CD4-positive, alpha-beta T cell treated with Interleukin-15 for 4 hours (primary cell): ENCODE measurements around the gene CITED2.
"Not testable (repeated sequence)": the region's sequence is repeated elsewhere in the genome, so short reads cannot be mapped to it uniquely, and the experiment has no call there.

ENCODE experiments used
- DNase-seq: peaks from one replicate; pipeline ENCODE4 v3.0.0-alpha.2; 2020; ENCODE audit warnings: low spot score

CITED2 gene, protein sequence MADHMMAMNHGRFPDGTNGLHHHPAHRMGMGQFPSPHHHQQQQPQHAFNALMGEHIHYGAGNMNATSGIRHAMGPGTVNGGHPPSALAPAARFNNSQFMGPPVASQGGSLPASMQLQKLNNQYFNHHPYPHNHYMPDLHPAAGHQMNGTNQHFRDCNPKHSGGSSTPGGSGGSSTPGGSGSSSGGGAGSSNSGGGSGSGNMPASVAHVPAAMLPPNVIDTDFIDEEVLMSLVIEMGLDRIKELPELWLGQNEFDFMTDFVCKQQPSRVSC

DNA sequence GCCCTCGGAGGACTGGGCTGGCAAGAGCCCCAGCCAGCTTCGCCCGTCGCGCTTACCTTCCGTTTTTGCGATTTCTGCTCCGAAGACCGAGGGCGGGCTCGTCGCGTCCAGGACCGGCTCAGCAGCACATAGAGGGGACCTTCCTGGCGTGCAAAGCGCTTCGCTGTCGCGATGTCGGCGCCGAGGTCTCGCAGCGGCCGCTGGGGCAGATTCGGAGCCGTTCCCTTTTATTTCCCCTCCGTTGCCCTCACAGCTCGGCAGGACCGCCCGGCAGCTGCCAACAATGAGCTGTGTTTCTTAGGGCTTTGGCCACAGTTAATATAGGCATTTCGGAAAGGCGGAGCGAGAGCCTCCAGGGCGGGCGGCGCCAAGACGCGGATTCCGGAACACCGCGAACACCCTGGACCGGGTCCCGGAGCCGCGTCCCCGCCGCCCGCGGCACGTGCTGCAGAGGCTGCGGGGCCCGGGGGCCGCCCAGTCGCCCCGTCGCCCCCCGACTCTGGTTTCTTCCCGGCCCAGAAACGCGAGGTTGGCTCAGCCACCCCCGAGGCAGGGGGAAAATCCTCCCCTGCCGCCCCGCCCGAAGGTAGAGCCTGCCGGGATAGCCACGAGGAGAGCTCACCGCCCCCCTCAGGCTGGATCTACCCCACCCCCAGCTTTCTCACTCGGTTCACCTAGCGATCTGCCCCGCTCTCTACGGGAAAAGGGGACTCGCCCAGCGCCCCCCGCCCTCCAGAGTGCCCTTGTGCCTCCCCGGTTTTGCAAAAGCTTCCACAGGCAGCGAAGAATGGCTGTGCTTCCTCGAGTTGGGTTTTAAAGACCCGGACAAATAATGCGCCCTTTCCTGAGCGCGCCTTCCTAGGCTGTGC is at the start of gene CITED2:
TSS of gene CITED2 (minus strand) at position 292 of the 869 bp plus-strand sequence. CDS start 704 bp downstream, outside the sequence.
- peak; percentile 96 for DNase-seq

DNA sequence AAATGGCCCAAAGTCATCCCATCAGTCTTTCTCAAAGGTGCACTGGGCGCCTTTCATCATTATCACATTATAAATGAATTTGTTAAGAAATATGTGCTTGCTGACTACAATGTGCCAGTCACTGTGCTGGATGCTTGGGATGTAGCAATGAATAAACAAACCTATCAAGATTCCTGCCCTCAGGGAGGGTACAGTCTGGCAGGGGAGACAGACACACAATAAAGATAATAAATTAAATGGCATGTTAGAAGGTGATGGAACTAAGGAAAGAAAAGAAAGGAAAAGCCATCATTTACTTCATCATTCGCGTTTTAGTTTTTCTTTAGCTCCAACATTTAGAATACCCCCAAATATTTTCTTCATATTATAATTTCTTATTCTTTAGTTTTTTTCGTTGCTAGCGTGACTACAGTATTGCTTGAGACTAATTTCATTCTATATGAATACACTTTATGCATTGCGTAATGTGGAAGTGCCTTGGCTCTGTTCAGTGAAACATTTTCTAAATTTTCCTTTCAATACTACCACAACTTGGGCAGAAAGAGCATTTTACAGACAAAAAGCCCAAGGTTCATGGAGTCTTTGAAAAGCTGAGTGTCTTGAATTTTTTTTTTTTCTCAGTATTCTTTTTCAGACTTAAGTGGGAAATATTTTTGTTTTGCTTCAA is 48.7 kb upstream of the CITED2 start:
- no peak for DNase-seq

DNA sequence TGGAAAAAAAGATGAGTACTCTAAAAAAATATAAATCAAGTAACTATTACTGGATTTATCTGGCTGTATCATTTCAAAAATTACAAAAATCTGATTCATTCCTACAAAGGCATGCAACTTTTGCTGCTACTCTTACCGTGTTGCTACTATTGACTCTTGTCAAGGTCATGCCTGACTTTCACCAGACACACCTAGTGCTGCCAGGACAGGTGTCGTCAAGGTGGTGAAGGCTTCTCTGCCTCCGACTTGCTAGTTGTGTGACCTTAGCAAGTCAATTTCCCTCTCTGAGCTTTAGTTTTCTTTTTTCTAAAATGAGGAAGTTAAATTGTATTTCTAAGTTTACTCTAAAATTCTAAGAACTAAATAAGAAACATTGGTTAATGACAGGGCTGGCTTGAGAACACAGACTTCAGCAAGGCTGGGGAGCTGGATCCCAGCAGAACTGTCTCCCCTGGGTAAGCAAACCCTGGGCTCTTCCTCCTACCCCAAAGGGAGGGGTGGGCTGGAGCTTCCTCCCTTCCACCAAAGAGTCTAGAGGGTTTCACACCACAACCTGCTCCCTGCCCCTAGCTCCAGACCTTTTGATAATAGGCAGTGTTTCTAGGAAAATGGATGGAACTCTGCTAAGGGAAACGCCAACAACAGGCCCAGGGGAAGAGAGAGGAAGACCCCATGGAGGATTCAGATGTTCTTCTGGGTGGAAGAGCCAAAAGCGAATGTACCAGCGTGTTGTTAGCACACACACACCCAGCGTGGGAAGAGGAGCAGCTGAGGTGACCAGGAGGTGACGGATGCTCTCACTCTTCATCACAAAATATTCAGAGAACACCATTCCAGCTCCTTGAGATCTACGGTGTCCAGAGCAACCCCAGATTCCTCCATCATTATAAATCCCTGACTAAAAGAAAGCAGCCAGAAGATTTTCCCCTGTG is 47.9 kb upstream of the CITED2 start:
- no peak for DNase-seq

DNA sequence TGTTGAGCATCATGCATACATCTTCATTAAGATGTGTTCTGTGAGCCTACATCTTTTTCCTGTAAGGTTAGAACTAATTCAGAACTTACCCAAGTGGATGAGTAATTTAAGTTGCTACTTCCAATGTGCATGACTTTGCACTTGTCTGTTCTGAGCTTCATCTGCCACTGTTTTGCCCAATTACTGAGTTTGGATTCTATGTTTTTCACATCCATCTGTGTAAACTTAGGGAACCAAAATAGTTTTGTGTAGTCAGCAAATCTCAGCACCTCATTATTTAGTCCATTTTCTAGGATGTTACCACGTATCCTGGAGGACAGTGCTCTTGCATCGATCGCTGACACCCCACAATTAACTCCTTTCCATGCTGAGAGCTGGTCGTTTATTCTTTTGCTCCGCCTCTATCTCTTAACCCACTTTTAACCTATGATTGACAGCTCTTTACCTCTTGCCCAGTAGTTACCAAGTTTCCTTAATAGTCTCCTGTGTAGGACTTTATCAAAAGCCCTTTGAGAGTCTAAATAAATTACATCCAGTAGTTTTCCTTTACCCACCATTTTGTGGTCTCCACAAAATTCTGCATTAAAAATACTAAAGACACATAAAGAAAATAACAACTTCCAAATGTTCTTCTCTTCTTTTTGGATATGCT is 44.2 kb upstream of the CITED2 start:
- DNase-seq = no peak

DNA sequence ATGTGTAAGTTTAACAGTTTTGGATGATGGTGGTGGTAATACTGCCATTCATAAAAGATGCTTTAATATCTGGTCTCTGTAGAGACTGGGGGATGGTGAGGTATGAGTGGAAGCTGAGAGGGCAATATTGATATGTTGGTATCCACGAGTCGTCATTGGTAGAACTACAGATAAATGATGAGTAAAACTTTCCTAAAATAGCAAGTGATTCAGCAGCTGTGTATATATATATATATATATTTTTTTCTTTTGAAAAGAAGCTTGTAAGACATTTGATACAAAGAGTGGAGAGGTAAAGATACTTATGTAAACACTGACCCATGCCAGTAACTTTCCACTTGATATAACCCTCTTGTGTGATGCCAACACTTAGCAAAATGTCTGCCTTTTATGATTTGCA is 41.7 kb upstream of the CITED2 start:
- no peak for DNase-seq

DNA sequence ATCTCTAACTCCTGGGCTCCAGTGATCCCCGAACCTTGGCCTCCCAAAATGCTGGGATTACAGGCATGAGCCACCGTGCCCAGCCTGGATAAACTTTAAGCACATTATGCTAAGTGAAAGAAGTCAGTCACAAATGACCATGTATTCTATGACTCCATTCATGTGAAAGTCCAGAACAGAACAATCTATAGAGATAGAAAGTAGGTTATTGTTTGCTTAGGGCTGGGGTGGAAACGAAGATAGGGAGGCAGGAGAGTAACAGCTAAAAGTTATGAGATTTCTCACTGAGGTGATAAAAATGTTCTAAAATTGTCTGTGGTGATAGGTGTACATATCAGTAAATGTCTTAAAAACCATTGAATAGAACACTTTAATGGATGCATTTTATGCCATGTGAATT is 40.9 kb upstream of the CITED2 start:
- DNase-seq = no peak

DNA sequence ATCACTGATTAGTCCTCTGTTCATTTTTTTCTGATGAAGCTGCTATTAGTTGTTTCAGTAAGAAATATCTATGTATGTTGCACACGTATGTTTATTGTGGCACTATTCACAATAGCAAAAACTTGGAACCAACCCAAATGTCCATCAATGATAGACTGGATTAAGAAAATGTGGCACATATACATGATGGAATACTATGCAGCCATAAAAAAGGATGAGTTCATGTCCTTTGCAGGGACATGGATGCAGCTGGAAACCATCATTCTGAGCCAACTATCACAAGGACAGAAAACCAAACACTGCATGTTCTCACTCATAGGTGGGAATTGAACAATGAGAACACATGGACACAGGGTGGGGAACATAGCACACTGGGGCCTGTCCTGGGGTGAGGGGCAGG is 37.7 kb upstream of the CITED2 start:
- not testable (repeated sequence) for DNase-seq

DNA sequence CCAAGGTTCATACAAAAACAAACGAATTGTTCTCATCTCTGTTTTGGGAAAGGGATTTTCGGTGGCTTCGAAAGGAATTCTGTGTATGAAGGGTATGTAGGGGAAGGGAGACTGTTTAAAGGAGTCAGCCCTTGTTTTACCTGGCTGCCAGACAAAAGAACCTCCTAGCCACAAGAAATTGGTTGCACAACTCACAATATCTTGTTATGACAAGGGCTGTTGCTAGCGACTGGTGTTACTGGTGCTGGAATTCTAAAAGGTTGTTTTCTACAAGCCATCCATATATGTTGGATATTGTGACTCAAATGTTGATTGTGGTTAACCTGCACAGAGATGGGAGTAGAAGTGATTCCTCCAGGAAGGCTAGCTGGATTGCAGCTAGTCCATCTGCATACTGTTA is 34.6 kb upstream of the CITED2 start:
- no peak for DNase-seq

DNA sequence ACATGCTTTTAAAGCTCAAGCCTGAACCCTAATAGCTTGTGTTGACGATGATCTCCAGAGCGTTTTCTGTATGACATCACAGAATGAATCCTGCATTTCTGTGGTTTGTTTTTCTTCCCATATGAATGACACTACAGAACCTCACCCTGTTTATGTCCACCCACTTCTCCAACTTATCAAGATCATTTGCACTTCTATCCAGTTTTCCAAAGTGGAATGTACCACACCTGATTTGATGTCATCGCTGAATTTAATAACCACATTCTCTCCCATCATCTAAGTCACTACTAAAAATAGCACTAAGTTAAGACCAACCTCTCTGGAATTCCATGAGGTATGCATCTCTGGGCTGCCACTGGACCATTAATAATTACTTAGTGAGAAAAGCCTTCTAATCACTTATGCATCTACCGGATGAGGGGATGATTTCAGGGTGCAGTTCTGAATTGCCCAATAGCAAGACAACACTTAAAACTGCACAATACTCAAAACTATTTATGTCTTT is 33.3 kb upstream of the CITED2 start:
- DNase-seq = no peak

DNA sequence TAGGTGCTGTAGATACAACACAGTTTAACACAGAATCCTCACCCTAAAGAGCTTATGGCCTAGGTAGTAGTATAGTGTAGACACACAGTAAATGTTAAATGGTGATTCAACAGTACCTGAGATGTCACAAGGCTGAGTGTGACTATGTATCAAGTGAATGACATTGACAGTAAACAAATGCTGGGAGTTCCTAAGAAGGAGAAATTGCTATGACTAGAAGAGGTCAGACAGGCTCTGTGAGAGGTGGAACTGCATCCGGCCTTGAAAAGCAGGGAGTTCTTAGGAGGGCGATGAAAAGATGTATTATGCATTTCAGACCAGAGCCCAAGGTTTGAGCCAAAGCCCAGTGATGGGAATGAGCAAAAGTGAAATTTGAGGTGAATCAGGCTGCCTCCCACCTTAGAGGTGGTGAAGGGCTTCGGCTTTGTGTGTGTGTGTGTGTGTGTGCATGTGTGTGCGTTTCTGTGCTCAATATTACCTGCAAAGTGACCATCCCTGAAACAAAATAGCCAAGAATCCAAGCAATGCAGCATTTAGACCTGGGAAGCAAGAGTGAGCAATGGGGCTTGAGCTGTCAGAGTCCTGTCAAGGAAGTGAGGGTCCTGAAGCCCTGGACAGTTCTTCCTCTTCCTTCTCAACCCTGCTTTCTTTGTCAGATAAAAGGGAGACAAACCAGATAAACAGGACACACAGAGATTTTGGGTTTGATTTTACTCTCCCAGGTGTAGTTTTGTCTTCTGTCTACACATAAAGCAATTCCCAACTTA is 32.3 kb upstream of the CITED2 start:
- no peak for DNase-seq

DNA sequence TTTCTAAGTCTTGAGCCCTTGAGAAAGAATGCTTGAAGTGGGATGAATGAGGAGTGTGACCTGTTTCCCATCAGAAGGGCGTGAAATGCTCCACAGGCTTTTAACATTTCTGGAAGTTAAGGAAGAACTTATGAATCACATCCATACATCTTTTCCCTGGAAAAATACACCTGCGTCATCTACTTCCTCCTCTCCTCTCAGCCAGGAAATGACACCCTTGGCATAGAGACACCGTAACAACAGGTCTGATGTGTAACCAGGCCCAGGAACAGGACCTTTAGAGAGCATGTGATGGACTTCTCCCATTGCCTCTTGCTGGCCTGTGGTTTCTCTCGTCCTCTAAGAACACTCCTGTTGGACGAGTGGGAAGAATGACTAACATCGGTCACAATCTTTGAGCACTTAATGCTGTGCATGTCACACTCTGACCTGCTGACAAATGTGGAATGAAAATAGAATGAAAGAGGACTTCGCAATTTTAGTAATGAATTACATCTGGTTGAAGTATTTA is 28.5 kb upstream of the CITED2 start:
- DNase-seq = no peak

DNA sequence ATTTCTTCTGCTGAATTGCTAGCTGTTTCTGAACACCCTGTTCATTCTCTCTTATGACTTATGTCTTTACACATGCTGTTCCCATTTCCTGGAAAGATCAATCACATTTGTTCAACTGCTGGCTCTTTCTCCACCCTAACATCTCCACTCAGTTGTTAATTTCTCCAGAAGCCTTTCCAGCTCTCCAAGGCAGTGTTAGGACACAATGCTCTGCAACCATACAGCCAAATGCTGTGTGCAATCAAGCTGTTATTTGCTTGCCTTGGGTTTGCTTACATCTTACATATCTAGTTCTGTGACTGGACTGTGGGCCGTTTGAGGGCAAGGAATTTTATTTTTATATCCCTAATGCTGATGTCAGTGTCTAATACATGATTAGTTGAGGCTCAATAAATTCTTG is 24.2 kb upstream of the CITED2 start:
- DNase-seq = no peak

DNA sequence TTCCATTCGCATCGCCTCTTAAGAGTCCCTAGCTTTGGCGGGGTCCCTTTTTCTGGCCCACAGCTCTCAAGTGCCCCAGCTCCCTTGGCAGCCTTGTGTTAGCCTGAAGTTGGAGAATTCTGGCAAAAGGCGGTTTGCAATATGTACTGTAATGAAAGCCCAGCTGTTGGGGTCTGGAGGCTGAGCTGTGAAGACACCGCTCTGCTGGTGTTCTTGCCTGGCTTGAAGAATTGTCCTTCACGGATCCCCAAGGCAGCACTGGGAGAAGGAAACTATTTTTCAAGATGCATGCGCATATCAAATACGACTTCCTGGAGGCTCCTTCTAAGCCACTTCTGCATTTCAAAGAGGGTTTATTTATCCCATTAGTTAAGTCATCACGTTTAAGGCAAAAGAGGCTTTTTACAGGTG is 21.4 kb upstream of the CITED2 start:
- no peak for DNase-seq

DNA sequence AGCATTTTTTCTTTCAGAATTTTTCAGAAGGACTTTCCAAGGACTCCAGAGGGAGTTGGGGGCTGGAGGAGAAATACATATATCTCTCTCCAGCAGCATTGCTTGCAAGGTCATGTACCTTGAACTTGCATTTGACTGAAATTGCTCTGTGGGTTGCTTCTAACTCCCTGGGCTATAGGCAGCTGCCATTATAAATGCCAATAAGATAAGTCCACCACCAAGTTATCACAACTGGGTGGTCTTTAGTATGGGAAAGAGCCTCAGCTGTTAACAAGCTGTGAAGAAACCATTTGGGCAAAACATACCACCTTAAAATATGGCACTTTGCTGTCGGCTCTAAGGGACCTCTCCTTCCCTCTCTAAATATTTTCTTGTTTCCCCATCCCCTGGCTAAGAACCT is 20.9 kb upstream of the CITED2 start:
- no peak for DNase-seq

DNA sequence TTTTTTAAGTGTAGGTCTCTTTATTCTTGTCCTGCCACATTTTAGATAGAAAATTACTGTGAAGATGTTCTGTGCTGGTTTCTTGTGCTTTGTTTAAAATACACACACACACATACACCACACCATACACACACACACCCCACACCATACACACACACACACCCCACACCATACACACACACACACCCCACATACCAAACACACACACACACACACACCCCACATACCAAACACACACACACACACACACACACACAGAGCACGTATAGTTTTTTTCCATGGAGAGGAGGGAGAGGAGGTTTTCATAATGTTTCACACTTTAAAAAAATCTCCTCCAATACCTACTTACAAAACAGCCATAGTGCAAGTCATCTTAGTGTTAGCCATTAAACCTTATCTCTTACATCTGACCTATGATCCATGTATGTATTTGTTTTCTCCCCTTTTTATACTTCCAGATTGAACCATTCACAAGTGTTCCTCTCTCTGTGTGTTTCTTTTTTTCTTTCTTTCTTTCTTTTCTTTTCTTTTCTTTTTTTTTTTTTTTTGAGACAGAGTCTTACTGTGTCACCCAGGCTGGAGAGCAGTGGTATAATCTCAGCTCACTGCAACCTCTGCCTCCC is 19.7 kb upstream of the CITED2 start:
- no peak for DNase-seq

DNA sequence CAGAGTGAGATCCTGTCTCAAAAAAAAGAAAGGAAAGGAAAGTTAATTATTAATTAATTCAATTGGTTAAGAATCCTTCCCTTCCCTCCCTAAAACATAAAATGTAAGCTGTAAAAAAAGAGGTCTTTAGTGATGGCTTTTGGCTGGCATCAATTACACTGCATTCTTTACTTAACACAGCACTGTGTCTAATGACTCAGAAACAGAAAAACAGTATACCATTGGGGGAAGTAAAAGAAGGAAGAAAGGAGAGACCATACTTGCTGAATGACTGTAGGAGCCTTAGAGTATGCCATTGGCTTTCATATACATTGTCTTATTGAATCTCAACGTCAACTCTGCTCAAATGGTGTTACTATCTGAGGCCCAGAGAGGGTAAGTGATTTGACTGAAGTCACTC is 18.3 kb upstream of the CITED2 start:
- no peak for DNase-seq

DNA sequence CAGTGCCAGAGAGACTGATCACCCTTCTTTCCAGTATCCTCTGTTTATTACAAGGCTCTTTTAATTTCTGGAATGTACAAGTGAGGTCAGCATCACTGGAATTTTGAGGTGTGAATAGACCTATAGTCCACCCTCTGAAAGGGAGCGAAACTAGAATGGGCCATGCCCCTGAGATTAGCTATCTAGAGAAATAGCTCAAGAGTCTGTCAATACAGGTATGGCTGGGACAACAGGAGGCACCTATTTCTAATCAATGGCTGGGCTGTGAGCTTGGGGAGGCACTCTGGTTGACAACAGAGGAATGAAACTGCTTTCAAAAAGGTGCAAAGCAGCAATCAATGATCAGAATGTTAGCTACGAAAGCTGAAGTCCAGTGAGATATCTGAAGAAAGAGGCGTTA is 17.3 kb upstream of the CITED2 start:
- no peak for DNase-seq

DNA sequence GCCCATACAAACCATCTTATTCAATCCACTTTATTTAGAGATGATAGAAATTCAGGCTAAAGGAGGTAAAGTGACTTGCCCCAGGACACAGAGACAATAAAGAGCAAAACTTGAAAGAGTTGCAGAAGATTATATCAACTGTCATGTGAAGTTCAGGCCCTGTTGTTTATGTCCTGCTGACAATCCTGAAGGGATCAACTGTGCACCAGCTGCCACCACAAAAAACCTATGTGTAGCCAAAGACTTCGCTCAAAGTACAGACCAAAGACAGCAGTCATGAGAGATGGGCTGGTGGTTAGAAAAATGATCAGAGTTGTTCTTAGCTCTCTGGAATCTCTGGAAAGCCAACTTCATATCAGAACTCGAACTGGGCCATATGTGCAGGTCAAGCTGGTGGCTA is 16.0 kb upstream of the CITED2 start:
- no peak for DNase-seq

DNA sequence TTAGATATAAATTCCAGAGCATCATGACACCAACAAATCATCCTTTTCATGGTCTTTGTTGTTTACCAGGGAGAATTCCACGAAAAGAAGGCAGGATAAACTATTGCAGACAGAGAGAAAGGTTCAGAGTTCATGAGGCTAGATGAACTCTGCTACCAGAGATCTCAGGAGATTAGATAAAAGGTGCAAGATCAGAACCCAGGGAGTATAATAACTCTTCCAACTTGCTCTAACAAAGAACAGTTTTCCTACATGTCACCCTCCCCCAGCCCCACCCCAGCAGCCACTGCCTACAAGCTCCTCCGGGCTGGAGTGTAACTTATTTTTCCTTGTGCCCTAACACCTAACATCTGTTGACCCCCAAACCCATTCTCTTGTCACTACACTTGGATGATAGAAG is 13.9 kb upstream of the CITED2 start:
- no peak for DNase-seq

DNA sequence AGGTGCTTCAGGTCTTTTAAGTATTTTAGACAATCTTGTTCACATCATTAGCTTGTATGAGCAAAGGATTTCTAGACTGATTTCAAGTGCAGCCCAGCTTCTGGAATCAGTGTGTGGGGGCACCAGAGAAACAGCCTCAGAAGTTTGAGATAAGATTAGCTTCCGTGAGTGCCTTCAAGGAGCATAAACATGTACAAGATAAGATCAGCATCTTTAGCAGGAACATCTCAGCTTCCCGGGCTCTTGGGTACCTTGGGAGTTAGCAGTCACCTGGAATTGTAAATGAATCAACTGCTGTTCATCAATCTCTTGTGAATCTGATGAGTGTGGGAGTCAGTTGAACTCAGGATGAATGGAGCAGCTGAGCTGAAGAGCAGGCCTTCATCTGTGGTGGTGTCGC is 12.0 kb upstream of the CITED2 start:
- DNase-seq = no peak
